HG03280 (cell line): ENCODE data around the gene CA9.
"Not testable (repeated sequence)": the region's sequence is repeated elsewhere in the genome, so short reads cannot be mapped to it uniquely, and the experiment has no call there.

Experiments used
- ATAC-seq: cut with Tn5 transposase; IDR thresholded peaks from one replicate; pipeline ENCODE4 v1.9.1; 2021; ENCODE audit warnings: mild to moderate bottlenecking, moderate library complexity; ENCODE audit not compliant: unreplicated experiment

The CA9 gene

GRCh38 chr9:35673132-35674024 is at the start of gene CA9:
Gene CA9, plus strand, starts transcription at chr9:35673928. Its CDS starts 32 bp downstream, at chr9:35673960.
- no peak for ATAC-seq

DNA sequence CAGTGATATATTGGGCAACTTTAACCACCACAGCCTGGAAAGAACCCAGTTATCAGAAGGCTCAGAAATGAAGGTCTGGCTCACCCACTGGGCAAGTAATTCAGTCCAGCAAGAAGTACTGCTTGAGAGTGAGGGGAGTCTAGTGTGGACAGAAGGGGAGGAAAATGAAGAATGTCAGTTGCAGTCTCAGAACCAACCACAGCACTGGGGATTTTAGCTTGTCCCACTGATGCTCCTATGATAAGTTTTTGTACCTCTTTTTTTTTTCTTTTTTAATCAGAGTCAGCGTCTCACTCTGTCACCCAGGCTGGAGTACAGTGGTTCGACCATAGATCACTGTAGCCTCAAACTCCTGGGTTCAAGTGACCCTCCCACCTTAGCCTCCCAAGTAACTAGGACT is 46.2 kb upstream of the CA9 start:
- no peak for ATAC-seq

DNA sequence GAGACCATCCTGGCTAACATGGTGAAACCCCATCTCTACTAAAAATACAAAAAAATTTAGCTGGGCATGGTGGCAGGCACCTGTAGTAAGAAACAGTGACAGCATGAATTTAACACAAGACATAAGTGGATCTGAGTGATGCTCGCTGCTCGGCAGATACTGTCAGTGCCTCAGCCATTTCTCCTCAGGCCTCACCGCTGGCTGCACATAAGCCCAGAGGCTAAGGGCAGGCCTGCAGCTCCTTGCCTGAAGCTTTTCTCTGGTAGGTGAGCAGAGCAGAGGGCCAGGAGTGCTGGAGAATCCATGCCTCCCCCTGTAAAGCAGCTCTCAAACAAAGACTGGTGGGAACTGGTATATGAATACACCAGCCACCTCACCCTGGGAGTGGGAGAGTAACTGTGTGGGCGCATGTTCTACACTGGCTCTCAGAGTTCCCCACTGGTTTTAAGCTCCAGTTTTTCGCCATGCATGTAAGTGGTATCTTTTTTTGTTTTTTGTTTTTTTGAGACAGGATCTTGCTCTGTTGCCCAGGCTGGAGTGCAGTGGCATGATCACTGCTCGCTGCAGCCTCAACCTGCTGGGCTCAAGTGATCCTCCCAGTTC is 45.2 kb upstream of the CA9 start:
- ATAC-seq = no peak

DNA sequence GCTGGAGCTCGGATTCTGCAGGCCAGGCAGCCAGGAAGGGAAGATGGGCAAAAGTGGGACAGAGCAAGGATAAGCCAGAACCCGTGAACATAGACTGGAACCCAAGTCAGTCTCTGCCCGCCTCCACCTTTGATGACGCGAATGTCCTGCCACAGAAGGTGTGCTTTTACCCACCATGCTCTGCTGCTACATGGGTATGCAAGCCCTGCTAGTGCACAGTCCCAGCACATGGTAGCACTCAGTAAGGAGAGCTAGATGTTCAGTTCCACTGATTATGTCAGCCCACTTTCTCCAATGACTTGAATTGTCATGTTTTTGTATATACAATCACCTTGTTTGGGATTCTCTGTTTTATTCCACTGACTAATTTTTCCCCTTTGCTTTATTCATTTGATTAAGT is 44.1 kb upstream of the CA9 start:
- no peak for ATAC-seq

GRCh38 chr9:35635730-35636129 is 38.0 kb upstream of the CA9 start:
- ATAC-seq = no peak

DNA sequence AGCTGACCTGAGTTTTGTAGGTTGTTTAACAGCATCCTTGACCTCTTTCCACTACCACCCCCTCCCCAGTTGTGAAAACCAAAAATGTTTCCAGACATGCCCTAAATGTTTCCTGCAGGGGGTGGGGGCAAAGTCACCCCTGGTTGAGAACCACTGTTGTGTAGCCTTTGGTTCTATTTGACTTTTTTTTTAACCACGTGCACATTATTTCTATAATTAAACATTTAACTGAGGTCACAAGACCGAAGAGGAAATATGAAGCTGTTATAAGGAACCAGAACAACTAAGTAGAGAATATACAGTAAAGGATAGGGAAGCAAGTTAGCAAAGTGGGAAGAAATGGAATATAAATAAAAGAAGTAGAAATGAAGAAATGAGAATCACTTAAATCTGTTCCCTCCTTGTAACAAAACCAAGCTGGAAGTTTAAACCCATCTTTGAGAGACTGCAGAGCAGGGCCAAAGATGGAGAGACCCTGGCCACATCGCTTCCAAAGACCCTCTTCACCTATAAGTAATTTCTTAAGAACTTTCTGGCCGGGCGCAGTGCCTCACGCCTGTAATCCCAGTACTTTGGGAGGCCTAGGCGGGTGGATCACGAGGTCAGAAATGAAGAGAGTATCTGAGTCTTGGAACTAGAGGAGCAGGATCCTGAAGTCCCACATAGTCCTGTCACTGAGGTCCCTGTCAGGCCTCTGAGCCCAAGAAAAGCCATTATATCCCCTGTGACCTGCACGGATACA is 37.4 kb upstream of the CA9 start:
- no peak for ATAC-seq

DNA sequence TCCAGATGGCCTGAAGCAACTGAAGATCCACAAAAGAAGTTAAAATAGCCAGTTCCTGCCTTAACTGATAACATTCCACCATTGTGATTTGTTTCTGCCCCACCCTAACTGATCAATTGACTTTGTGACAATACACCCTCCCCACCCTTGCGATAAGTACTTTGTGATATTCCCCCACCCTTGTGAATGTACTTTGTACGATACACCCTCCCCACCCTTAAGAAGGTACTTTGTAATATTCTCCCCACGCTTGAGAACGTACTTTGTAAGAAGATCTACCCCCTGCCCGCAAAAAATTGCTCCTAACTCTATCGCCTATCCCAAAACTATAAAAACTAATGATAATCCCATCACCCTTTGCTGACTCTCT is 36.9 kb upstream of the CA9 start:
- not testable (repeated sequence) for ATAC-seq

GRCh38 chr9:35637427-35637955 is 36.2 kb upstream of the CA9 start:
- ATAC-seq = not testable (repeated sequence)

DNA sequence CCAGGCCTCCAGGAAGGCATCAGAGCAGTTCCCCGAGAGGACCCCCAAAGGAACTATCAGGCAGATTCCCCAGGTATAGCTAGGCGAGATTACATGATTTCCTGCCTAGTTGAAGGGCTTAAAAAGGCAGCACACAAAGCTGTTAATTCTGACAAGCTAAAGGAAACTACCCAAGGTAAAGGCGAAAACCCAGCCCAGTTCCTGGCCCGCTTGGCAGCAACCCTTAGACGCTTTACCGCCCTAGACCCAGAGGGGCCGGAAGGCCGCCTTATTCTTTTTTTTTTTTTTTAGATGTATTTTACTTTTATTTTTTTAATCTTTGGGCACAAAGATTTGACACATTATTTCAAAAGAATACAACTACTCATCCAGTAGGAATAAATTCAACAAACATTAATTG is 35.0 kb upstream of the CA9 start:
- ATAC-seq = not testable (repeated sequence)

DNA sequence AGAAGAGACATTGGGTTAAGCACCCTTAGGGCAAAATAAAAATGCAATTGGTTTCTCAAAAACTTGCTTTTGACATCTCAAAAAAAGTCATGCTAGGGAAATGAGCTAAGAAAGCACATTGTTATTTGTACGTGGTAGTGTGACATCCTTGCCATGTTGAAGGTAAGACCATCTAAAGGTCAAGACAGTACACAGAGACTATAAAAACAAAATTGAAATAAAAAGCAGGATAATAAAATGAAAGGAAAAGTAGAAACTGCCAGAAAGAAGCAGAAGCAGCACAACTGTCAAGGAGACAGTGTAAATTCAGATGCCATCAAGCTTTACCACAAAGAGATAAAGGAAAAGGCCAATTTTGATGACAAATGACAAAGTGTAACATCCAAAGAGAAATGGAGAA is 34.5 kb upstream of the CA9 start:
- ATAC-seq = not testable (repeated sequence)

GRCh38 chr9:35639631-35640030 is 34.1 kb upstream of the CA9 start:
- no peak for ATAC-seq

DNA sequence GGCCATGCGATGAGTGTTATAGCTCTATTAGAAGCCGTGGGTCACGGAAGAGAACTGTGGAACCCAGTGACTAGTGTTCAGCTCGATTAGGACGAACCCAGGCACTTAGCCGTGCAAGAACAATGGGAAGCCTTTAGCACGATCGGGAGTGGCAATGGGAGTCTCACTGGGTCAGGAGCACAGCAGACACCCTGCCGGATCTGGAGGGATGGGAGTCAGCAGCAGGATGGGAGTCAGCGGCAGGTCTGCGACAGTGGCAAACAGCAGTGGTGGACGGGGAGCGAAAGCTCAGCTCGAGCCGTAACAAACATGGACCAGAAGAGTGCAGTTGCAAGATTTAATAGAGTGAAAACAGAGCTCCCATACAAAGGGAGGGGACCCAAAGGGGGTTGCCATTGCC is 33.3 kb upstream of the CA9 start:
- ATAC-seq = not testable (repeated sequence)

GRCh38 chr9:35641478-35641877 is 32.2 kb upstream of the CA9 start:
- ATAC-seq = not testable (repeated sequence)

DNA sequence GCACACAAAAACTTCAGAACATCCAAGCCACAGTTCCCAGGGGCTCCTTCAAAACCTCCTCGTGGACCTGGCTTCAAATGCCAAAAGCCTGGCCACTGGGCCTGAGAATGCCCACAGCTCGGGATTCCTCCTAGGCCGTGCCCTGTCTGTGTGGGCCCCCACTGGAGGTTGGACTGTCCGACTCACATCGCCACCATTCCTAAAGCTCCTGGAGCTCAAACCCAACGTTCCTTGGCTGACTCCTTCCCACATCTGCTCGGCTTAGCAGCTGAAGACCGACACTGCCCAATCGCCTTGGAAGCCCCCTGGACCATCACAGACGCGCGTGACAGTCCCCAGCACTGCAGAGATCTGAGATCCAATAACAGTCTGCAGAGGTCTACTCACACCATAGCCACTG is 30.7 kb upstream of the CA9 start:
- ATAC-seq = no peak

DNA sequence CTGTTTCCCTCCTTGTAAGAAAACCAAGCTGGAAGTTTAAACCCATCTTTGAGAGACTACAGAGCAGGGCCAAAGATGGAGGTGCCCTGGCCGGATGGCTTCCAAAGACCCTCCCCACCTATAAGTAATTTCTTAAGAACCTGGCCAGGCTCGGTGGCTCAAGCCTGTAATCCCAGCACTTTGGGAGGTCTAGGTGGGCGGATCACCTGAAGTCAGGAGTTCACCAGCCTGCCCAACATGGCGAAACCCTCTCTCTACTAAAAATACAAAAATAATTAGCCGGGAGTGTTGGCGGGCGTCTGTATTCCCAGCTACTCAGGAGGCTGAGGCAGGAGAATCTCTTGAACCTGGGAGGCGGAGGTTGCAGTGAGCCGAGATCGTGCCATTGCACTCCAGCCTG is 28.0 kb upstream of the CA9 start:
- ATAC-seq = not testable (repeated sequence)

- no peak for ATAC-seq
These were observed 27.6 kb upstream of the CA9 start for GRCh38 chr9:35646153-35646532.

- ATAC-seq = peak; percentile 90
These were observed 27.0 kb upstream of the CA9 start for GRCh38 chr9:35646533-35647265.

DNA sequence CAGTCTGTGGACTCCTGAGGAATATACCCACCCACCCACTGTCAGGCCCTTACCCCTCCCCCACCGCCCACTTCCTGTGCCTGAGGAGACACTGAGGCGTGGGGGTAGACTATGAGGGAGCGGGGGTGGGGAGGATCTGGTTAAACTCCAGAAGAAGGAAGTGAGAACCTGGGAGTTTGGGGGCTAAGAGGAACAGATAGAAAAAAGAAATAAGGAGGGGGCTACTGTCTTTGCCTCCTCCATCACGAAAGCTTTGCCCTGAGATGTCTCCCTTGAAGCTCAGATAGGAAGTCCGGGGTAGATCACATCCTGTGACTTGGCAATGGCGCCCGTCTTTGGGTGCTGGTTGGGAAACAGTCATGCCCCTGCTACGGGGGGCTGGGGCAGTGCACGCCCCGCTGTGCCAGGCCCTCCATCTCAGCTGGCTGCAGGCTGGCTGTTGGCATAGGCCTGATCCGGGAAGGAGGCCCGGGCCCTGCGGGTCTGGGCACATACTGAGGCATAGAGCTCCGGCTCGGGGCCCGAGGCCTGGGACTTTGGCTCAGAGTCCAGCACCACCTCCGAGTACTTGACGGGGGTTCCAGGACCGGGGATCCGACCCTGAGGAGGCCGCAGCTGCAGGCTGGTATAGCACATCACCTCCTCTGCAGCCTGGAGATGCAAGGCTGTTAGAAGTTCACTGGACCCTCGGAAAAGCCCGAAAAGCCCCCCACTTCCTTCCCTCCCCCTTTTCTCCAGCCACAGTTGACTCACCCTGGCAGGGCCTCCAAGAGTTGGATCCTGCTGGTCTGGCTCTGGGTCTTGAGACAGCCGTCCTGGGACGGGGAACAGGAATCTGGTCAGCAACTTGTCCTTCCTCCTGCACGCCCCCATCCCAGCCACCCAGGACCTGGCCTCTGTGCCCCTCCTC is 24.0 kb upstream of the CA9 start:
- ATAC-seq = no peak

DNA sequence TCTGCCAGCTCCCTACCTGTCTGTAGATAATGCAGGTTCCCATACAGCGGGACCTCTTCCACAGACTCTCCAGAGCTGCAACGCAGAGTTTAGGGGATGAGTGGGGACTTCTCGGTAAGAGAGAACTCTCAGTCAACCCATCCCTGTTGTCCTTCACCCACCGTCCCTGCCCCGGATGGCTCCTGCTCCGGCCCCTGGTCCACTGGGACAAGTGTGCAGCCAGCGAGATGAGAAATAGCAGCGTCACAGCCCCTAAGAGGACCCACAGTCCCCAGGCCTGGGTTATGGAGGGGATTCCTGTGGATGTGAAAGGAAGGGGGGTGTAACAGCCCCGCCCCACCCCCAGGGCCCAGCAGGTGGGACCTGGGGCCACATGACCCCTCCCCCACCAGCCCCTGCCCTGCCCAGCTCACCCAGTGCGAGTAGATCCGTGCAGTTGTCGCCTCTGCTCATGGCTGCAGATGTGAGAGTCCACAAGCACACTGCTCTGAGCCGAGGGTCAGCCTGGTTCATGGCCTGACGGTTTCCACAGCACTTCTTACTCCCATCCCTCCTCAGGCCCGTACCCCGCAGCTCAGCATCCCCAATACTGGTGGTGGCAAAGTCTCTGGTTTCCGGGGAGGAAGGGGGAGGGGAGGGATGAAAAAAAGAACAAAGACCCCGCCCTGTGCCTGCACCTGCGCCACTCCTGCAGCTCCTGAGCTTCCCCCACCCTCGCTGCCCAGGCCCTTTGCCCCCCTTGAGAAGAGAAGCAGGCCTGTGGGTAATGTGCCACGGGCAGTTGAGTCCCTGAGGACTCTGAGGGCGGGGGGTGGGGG is 23.2 kb upstream of the CA9 start, which contains the start of gene SIT1:
Gene SIT1 (minus strand): TSS at position 591 of the 818 bp plus-strand sequence. CDS start 78 bp downstream, at position 513.
- no peak for ATAC-seq
